Adrenal gland (tissue), 12 donors: ENCODE data around the gene FAM170B. TPM values are rescaled to one million over a fixed set of nuclear protein-coding genes. Genes with fewer than 3 reads are reported as not detected.

Source experiments
- DNase-seq, 7 donors: peaks; one replicate each; pipeline ENCODE4 v3.0.0-alpha.2; 2019 to 2020
- H3K27ac ChIP-seq, 5 donors: fragments of 200-600 bp; sonication (generic) in 4 of 5; 1 replicate in 3 of 5; 2 replicates in 2 of 5; pipeline versions ENCODE4 v1.5.1 to v1.8.0; 2016 to 2020; ENCODE audit warnings: mild to moderate bottlenecking in 1 of 5
- H3K27me3 ChIP-seq: fragments of 200-600 bp; 2 replicates; pipeline ENCODE4 v1.8.0; 2021
- H3K36me3 ChIP-seq, 2 donors: fragments of 200-600 bp; replicated peaks in 1 of 2; 1 replicate in 1 of 2; 2 replicates in 1 of 2; pipeline versions ENCODE4 v1.5.1 to v1.8.0; 2018 to 2022
- H3K4me1 ChIP-seq, 2 donors: fragments of 200-600 bp; replicated peaks in 1 of 2; 1 replicate in 1 of 2; 2 replicates in 1 of 2; pipeline versions ENCODE4 v1.5.1 to v1.8.0; 2018 to 2021
- H3K4me3 ChIP-seq, 4 donors: fragments of 200-600 bp; sonication (generic) in 3 of 4; one replicate each; pipeline ENCODE4 v1.5.1; 2016 to 2018
- H3K9me3 ChIP-seq, 3 donors: fragments of 200-600 bp; sonication (generic) in 1 of 3; replicated peaks in 1 of 3; 1 replicate in 2 of 3; 2 replicates in 1 of 3; pipeline versions ENCODE4 v1.5.1 to v1.8.0; 2016 to 2021
- CTCF ChIP-seq, 6 experiments: fragments of 450-650 bp in 4 of 6; fragments of 200-600 bp in 2 of 6; sonication (generic) in 1 of 6; IDR thresholded peaks; 1 replicate in 5 of 6; 2 replicates in 1 of 6; pipeline versions ENCODE4 v1.5.1 to v1.8.0; 2016 to 2021; ENCODE audit warnings: antibody characterized with exemption in 6 of 6, mild to moderate bottlenecking in 2 of 6, moderate library complexity in 1 of 6
- POLR2A ChIP-seq, 2 donors: fragments of 450-650 bp; IDR thresholded peaks; one replicate each; pipeline ENCODE4 v1.6.1; 2017; ENCODE audit warnings: antibody characterized with exemption in 2 of 2, mild to moderate bottlenecking in 2 of 2, moderate library complexity in 1 of 2
- WGBS, 4 donors: extraction: QIAGEN DNeasy Blood & Tissue Kit in 2 of 4; methylation state at CpG; one replicate each; pipeline versions ENCODE4 v1.1.5 to v1.1.7; 2013 to 2017; 5-methylcytosine and 5-hydroxymethylcytosine counted together
- intact Hi-C, 2 donors: fragments of 100-400 bp; cut with DNase I; formaldehyde crosslinking; loops; one replicate each; pipeline versions ENCODE4 v1.14.1 to v1.15.0; 2022 to 2023
- polyA plus RNA-seq, 3 donors: library from polyadenylated mRNA; stranded (reverse); fragments of 200-250 nt in 2 of 3; fragments of 350-450 nt in 1 of 3; fragmentation: Illumina TruSeq in 1 of 3; extraction: RNeasy Lipid Tissue Mini Kit (QIAGEN cat#74804) in 1 of 3; gene quantifications; one replicate each; pipeline ENCODE4 v1.2.3, GENCODE V29; 2013 to 2014
- total RNA-seq, 9 donors: library from RNA; depleted of rRNA in 4 of 9; stranded (reverse); fragments of >200 nt in 4 of 9; fragments of 120-200 nt in 1 of 9; fragmentation: NEBNext Ultra II Directional in 1 of 9; extraction: Animal tissue kit (Norgen Biotek cat#: 25700) in 1 of 9; gene quantifications; one replicate each; pipeline versions ENCODE4 v1.1.0 to v1.2.4, GENCODE V29; 2013 to 2023
- donor health status: healthy with polysubstance abuse.
- donor health status: Bipolar disorder and iron deficiency.
- donor health status: DM: yes; HTN: yes; CAD: no.
- donor health status: DM: no; HTN: no; CAD: no.
- donor health status: DM: no; HTN: no; CAD: no.
- donor health status: DM: yes; HTN: yes; CAD: no.

FAM170B gene
- total and polyA plus RNA-seq, 12 donors, result not detected

DNA sequence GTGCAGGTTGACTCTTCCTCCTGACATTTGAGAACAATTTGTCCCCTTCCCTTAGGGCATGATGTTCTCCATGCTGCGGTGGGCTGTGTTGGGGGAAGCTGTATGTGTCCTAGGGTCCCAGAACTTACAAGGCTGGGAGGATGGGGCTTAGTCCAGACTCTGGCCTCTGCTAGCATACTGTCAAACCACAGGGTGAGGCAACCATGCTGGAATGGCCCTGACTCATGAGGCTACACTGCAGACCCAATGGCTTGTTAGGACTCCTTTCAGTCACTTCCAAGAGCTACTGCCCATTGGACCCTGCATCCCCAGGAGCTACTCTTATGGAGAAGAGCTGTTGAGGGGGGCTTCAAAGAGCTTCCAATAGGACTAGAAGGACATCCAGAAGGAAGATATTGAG lies 20.1 kb upstream of the FAM170B start:
- Histone ChIP-seq H3K9me3 (no peaks in the 10 kb centered on the region), H3K27me3 (no peaks in the 10 kb centered on the region), H3K4me3 (no peak overlapping the region), H3K27ac (no peak overlapping the region), H3K4me1 (no peaks in the 10 kb centered on the region), H3K36me3 (no peaks in the 10 kb centered on the region)
- intact Hi-C loops, result no loop called here
- TF ChIP-seq CTCF (IDR thresholded peaks at IDR 0.05), result no peak
- no peak for TF ChIP-seq POLR2A (IDR thresholded peaks at IDR 0.05)
- WGBS, 4 donors, result 91 to 100% (median 100%) methylated on average over 1 of the region's 1 CpG; no CpG with 5 or more reads in 1 of the 4 donors
- no peak for DNase-seq

- intact Hi-C loops, result no loop called here
- no peak for TF ChIP-seq CTCF (IDR thresholded peaks at IDR 0.05)
- H3K9me3 ChIP-seq, result no peaks in the 10 kb centered on the region
- H3K4me1 ChIP-seq, result no peaks in the 10 kb centered on the region
- WGBS, 4 donors, result 60 to 85% (median 71%) methylated on average over 4 of the region's 4 CpGs
- H3K4me3 ChIP-seq, result no peak overlapping the region
- no peak for DNase-seq
- H3K27ac ChIP-seq, result no peak overlapping the region
- no peaks in the 10 kb centered on the region for H3K36me3 ChIP-seq
- no peaks in the 10 kb centered on the region for H3K27me3 ChIP-seq
These were observed 19.3 kb upstream of the FAM170B start for GRCh38 chr10:49153115-49153514.

- no peak for DNase-seq
- intact Hi-C loops, result no loop called here
- 80 to 87% (median 83%) methylated on average over 4 of the region's 4 CpGs for WGBS, 4 donors
- Histone ChIP-seq H3K27me3 (no peaks in the 10 kb centered on the region), H3K27ac (no peak overlapping the region), H3K4me3 (no peak overlapping the region), H3K36me3 (no peaks in the 10 kb centered on the region), H3K4me1 (no peaks in the 10 kb centered on the region), H3K9me3 (no peaks in the 10 kb centered on the region)
- TF ChIP-seq CTCF (IDR thresholded peaks at IDR 0.05) (no peak), POLR2A (IDR thresholded peaks at IDR 0.05) (no peak)
These were observed 18.8 kb upstream of the FAM170B start for GRCh38 chr10:49152663-49153062.

- no peaks in the 10 kb centered on the region for H3K27me3 ChIP-seq
- no peaks in the 10 kb centered on the region for H3K4me1 ChIP-seq
- WGBS, 4 donors, result 61 to 76% (median 75%) methylated on average over 4 of the region's 4 CpGs
- no peak overlapping the region for H3K4me3 ChIP-seq
- H3K9me3 ChIP-seq, result no peaks in the 10 kb centered on the region
- no peak overlapping the region for H3K27ac ChIP-seq
- DNase-seq, result no peak
- intact Hi-C loops, result no loop called here
- TF ChIP-seq POLR2A (IDR thresholded peaks at IDR 0.05) (no peak), CTCF (IDR thresholded peaks at IDR 0.05) (no peak)
- H3K36me3 ChIP-seq, result no peaks in the 10 kb centered on the region
These were observed 18.2 kb upstream of the FAM170B start for GRCh38 chr10:49152037-49152436.
